ENCODE data around the gene RASSF10.

RASSF10 gene

DNA sequence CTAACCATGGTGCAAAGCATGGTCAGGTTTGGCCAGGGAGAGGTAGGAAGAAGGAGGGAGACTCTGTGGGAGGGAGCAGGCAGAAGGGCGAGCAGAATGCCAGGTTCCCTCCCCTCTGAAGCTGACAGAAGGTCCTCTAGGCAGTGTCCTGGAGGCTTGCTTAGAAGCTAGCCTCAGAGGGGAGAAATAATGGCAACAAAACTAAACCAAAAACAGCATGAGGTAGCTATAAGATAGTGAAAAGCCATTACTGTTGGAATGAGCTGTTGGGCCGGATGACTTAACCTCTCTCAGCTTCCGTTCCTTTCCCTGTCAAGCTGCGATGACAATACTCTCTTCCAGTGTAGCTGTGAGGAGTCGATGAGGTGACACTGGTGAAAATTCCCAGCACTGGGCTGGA is 36.6 kb downstream of the RASSF10 start:
- H3K9ac ChIP-seq (ENCODE audit: low read length): no peak overlapping the region
- no peaks in the 10 kb centered on the region for H3K9me3 ChIP-seq (ENCODE audit: low read length)
- no peaks in the 10 kb centered on the region for H3K4me1 ChIP-seq (ENCODE audit: insufficient read depth, low read length)
- no peaks in the 10 kb centered on the region for H3K36me3 ChIP-seq (ENCODE audit: insufficient read depth, low read length)
- H3K4me3 ChIP-seq (ENCODE audit: low read depth in 1 of 2, low read length in 2 of 2): no peak overlapping the region
- H3K27me3 ChIP-seq (ENCODE audit: control insufficient read depth in 1 of 2, insufficient read depth in 2 of 2, low read length in 2 of 2): no peaks in the 10 kb centered on the region
- no peak overlapping the region for H3K27ac ChIP-seq (ENCODE audit: low read depth, low read length)

DNA sequence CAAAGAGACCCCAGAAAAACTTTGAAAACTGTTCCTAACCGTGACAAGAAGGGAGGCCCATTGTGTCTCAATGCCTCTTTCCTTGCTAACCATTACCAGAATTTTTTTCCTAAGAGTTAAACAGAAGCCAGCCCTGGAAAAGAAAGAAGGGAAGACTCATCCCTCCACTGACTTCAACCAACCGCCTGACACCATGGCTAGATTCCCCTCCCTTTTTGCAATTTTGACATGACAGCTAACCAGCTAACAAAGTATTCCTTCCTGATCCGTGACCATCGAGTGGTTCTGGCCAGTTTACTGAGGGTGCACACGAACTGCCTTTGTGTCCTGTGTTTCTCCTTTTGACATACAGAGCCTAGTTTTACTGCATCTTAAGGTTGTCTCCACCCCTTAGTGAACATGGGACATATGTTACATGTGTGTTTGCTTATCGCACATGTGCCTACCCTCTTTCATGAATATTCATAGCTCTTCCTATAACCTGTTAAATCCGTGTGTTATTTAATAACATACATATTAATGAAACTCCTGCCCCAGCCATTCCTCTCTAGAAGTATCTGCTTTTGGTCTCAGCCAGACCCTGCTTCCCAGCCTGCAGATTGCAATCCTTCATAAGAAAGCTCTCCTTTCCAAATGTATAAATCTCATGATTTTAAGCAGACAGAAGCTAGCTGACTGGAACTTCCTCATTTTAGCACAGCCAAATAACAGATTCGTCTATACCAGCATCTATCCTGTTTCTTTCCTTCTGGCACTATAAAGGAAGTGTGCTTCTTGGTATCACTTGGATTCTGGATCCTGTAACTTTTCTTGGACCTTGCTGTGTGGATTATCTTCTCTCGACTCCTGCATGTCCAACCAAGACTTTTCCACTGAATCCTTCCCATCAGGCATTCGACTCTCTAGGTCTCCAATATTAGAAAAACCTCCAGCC is 37.8 kb downstream of the RASSF10 start:
- Histone ChIP-seq H3K27me3 (ENCODE audit: control insufficient read depth in 1 of 2, insufficient read depth in 2 of 2, low read length in 2 of 2) (no peaks in the 10 kb centered on the region), H3K27ac (ENCODE audit: low read depth, low read length) (no peak overlapping the region), H3K9me3 (ENCODE audit: low read length) (no peaks in the 10 kb centered on the region)

GRCh38 chr11:13047884-13048283 is 38.8 kb downstream of the RASSF10 start:
- Histone ChIP-seq H3K27ac (ENCODE audit: low read depth, low read length) (no peak overlapping the region), H3K9ac (ENCODE audit: low read length) (no peak overlapping the region), H3K36me3 (ENCODE audit: insufficient read depth, low read length) (no peaks in the 10 kb centered on the region), H3K27me3 (ENCODE audit: control insufficient read depth in 1 of 2, insufficient read depth in 2 of 2, low read length in 2 of 2) (no peaks in the 10 kb centered on the region), H3K9me3 (ENCODE audit: low read length) (no peaks in the 10 kb centered on the region), H3K4me1 (ENCODE audit: insufficient read depth, low read length) (no peaks in the 10 kb centered on the region), H3K4me3 (ENCODE audit: low read depth in 1 of 2, low read length in 2 of 2) (no peak overlapping the region)

More for the DNA sequence above, 37.8 kb downstream of the RASSF10 start:
- H3K4me1 ChIP-seq (ENCODE audit: insufficient read depth, low read length): no peaks in the 10 kb centered on the region
- H3K9ac ChIP-seq (ENCODE audit: low read length): no peak overlapping the region
- H3K4me3 ChIP-seq (ENCODE audit: low read depth in 1 of 2, low read length in 2 of 2): no peak overlapping the region
- H3K36me3 ChIP-seq (ENCODE audit: insufficient read depth, low read length): no peaks in the 10 kb centered on the region

- no peaks in the 10 kb centered on the region for H3K27me3 ChIP-seq (ENCODE audit: control insufficient read depth in 1 of 2, insufficient read depth in 2 of 2, low read length in 2 of 2)
- H3K9ac ChIP-seq (ENCODE audit: low read length): no peak overlapping the region
- H3K9me3 ChIP-seq (ENCODE audit: low read length): no peaks in the 10 kb centered on the region
- no peak overlapping the region for H3K27ac ChIP-seq (ENCODE audit: low read depth, low read length)
- H3K4me3 ChIP-seq (ENCODE audit: low read depth in 1 of 2, low read length in 2 of 2): no peak overlapping the region
- H3K36me3 ChIP-seq (ENCODE audit: insufficient read depth, low read length): no peaks in the 10 kb centered on the region
- H3K4me1 ChIP-seq (ENCODE audit: insufficient read depth, low read length): no peaks in the 10 kb centered on the region
Observed at GRCh38 chr11:13051257-13051656, 42.1 kb downstream of the RASSF10 start.

- Histone ChIP-seq H3K9me3 (ENCODE audit: low read length) (no peaks in the 10 kb centered on the region), H3K27ac (ENCODE audit: low read depth, low read length) (no peak overlapping the region), H3K9ac (ENCODE audit: low read length) (no peak overlapping the region), H3K4me3 (ENCODE audit: low read depth in 1 of 2, low read length in 2 of 2) (no peak overlapping the region), H3K4me1 (ENCODE audit: insufficient read depth, low read length) (no peaks in the 10 kb centered on the region), H3K36me3 (ENCODE audit: insufficient read depth, low read length) (no peaks in the 10 kb centered on the region), H3K27me3 (ENCODE audit: control insufficient read depth in 1 of 2, insufficient read depth in 2 of 2, low read length in 2 of 2) (no peaks in the 10 kb centered on the region)
Observed at GRCh38 chr11:13052130-13052571, 43.0 kb downstream of the RASSF10 start.

- Histone ChIP-seq H3K27ac (ENCODE audit: low read depth, low read length) (no peak overlapping the region), H3K27me3 (ENCODE audit: control insufficient read depth in 1 of 2, insufficient read depth in 2 of 2, low read length in 2 of 2) (no peaks in the 10 kb centered on the region), H3K9ac (ENCODE audit: low read length) (no peak overlapping the region), H3K9me3 (ENCODE audit: low read length) (no peaks in the 10 kb centered on the region), H3K4me1 (ENCODE audit: insufficient read depth, low read length) (no peaks in the 10 kb centered on the region), H3K4me3 (ENCODE audit: low read depth in 1 of 2, low read length in 2 of 2) (no peak overlapping the region), H3K36me3 (ENCODE audit: insufficient read depth, low read length) (no peaks in the 10 kb centered on the region)
Observed at GRCh38 chr11:13053255-13053917, 44.3 kb downstream of the RASSF10 start.

GRCh38 chr11:13054278-13054677 is 45.2 kb downstream of the RASSF10 start:
- Histone ChIP-seq H3K27ac (ENCODE audit: low read depth, low read length) (no peak overlapping the region), H3K9me3 (ENCODE audit: low read length) (no peaks in the 10 kb centered on the region), H3K27me3 (ENCODE audit: control insufficient read depth in 1 of 2, insufficient read depth in 2 of 2, low read length in 2 of 2) (no peaks in the 10 kb centered on the region), H3K4me3 (ENCODE audit: low read depth in 1 of 2, low read length in 2 of 2) (no peak overlapping the region), H3K4me1 (ENCODE audit: insufficient read depth, low read length) (no peaks in the 10 kb centered on the region), H3K36me3 (ENCODE audit: insufficient read depth, low read length) (no peaks in the 10 kb centered on the region), H3K9ac (ENCODE audit: low read length) (no peak overlapping the region)

DNA sequence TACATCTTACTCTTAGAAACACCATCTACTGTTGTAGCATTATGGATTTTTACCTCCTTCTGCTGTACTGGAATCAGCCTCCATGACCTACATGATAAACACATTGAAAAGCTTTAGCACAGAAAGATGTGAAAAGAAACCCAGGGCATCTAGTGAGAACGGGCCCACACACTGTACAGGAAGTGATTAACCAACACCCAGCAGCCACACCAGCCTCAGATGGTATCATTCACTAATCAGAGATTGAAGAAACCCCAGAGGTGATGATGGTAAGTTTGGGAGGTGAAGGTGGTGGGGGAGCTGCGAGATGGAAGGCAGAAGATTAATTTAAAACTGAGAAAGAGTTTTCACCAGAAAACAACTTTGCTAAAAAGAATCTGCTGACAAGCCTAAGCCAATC is 46.1 kb downstream of the RASSF10 start:
- no peak overlapping the region for H3K27ac ChIP-seq (ENCODE audit: low read depth, low read length)
- H3K4me1 ChIP-seq (ENCODE audit: insufficient read depth, low read length): no peaks in the 10 kb centered on the region
- no peaks in the 10 kb centered on the region for H3K9me3 ChIP-seq (ENCODE audit: low read length)
- no peak overlapping the region for H3K9ac ChIP-seq (ENCODE audit: low read length)
- H3K4me3 ChIP-seq (ENCODE audit: low read depth in 1 of 2, low read length in 2 of 2): no peak overlapping the region
- no peaks in the 10 kb centered on the region for H3K36me3 ChIP-seq (ENCODE audit: insufficient read depth, low read length)
- H3K27me3 ChIP-seq (ENCODE audit: control insufficient read depth in 1 of 2, insufficient read depth in 2 of 2, low read length in 2 of 2): no peaks in the 10 kb centered on the region

GRCh38 chr11:13061294-13061990 is 52.3 kb downstream of the RASSF10 start:
- no peaks in the 10 kb centered on the region for H3K36me3 ChIP-seq (ENCODE audit: insufficient read depth, low read length)
- no peak overlapping the region for H3K9ac ChIP-seq (ENCODE audit: low read length)
- H3K27ac ChIP-seq (ENCODE audit: low read depth, low read length): no peak overlapping the region
- H3K4me1 ChIP-seq (ENCODE audit: insufficient read depth, low read length): no peaks in the 10 kb centered on the region
- H3K4me3 ChIP-seq (ENCODE audit: low read depth in 1 of 2, low read length in 2 of 2): no peak overlapping the region
- H3K27me3 ChIP-seq (ENCODE audit: control insufficient read depth in 1 of 2, insufficient read depth in 2 of 2, low read length in 2 of 2): no peaks in the 10 kb centered on the region
- no peaks in the 10 kb centered on the region for H3K9me3 ChIP-seq (ENCODE audit: low read length)

All from muscle layer of colon (tissue), 2 donors.